Gastrocnemius medialis (tissue), 4 donors: ENCODE results near the gene CIT. TPM values are rescaled to one million over a fixed set of nuclear protein-coding genes. Genes with fewer than 3 reads are reported as not detected.

Experiments
- ATAC-seq, 2 donors: fragments of 150-250 bp; one replicate each; pipeline ENCODE4 v1.9.1; 2016
- DNase-seq, 2 donors: peaks; one replicate each; pipeline ENCODE4 v3.0.0-alpha.2; 2019
- H3K27ac ChIP-seq, 4 donors: fragments of 200-600 bp; sonication (generic); 1 replicate in 1 of 4; 2 replicates in 3 of 4; pipeline ENCODE4 v1.5.1; 2016 to 2018; ENCODE audit warnings: mild to moderate bottlenecking in 2 of 4, moderate library complexity in 1 of 4
- H3K27me3 ChIP-seq, 3 donors: fragments of 200-600 bp; sonication (generic) in 2 of 3; 1 replicate in 1 of 3; 2 replicates in 2 of 3; pipeline versions ENCODE4 v1.5.1 to v1.6.0; 2016 to 2019; ENCODE audit warnings: mild to moderate bottlenecking in 1 of 3, moderate library complexity in 1 of 3
- H3K36me3 ChIP-seq, 2 donors: fragments of 200-600 bp; sonication (generic) in 1 of 2; one replicate each; pipeline ENCODE4 v1.5.1; 2017 to 2018
- H3K4me1 ChIP-seq, 2 donors: fragments of 200-600 bp; sonication (generic) in 1 of 2; one replicate each; pipeline ENCODE4 v1.5.1; 2016 to 2017; ENCODE audit warnings: mild to moderate bottlenecking in 2 of 2
- H3K4me3 ChIP-seq, 4 donors: fragments of 200-600 bp; sonication (generic) in 3 of 4; 1 replicate in 1 of 4; 2 replicates in 3 of 4; pipeline ENCODE4 v1.5.1; 2016 to 2019; ENCODE audit warnings: mild to moderate bottlenecking in 2 of 4
- H3K9me3 ChIP-seq, 3 donors: fragments of 200-600 bp; sonication (generic) in 2 of 3; 1 replicate in 1 of 3; 2 replicates in 2 of 3; pipeline ENCODE4 v1.5.1; 2016 to 2019
- CTCF ChIP-seq, 5 experiments: fragments of 450-650 bp in 3 of 5; fragments of 200-600 bp in 2 of 5; sonication (generic) in 2 of 5; IDR thresholded peaks in 4 of 5; conservative IDR thresholded peaks in 1 of 5; 1 replicate in 4 of 5; 2 replicates in 1 of 5; pipeline ENCODE4 v1.5.1; 2016 to 2019; ENCODE audit warnings: antibody characterized with exemption in 5 of 5, mild to moderate bottlenecking in 3 of 5, moderate library complexity in 3 of 5
- POLR2A ChIP-seq, 2 donors: fragments of 450-650 bp; IDR thresholded peaks; one replicate each; pipeline ENCODE4 v1.6.1; 2017; ENCODE audit warnings: antibody characterized with exemption in 2 of 2, mild to moderate bottlenecking in 2 of 2, moderate library complexity in 2 of 2
- in situ Hi-C, 4 donors: fragments of 200-750 bp; cut with MboI; loops; one replicate each; pipeline versions ENCODE4 v1.15.0 to v1.8.0; 2017; ENCODE audit warnings: low sequenced_read_pairs in 4 of 4
- intact Hi-C: fragments of 100-400 bp; cut with DNase I; formaldehyde crosslinking; loops from one replicate; pipeline ENCODE4 v1.15.1; 2023; ENCODE audit warnings: low total_unique reads
- total RNA-seq, 4 donors: library from RNA; depleted of rRNA; stranded (reverse); fragments of >200 nt; gene quantifications; one replicate each; pipeline versions ENCODE4 v1.1.0 to v1.2.3, GENCODE V29; 2016

The CIT gene
- total RNA-seq, 4 donors from 2014 or later = 0.05 to 4.0 (median 1.5) TPM

- DNase-seq (no peak), ATAC-seq (no peak)
- no peak overlapping the region for H3K27ac ChIP-seq
- in situ Hi-C loops (no loop called here), intact Hi-C loops (no loop called here)
- TF ChIP-seq POLR2A (IDR thresholded peaks at IDR 0.05) = no peak
- no peak for TF ChIP-seq CTCF (IDR thresholded peaks at IDR 0.05 in 4 of 5, conservative IDR thresholded peaks at IDR 0.05 in 1 of 5)
- peaks cover 9 to 10% of the 10 kb centered on the region in 2 donors for H3K4me1 ChIP-seq
- no peak overlapping the region for H3K4me3 ChIP-seq
- H3K9me3 ChIP-seq = no peaks in the 10 kb centered on the region
- H3K27me3 ChIP-seq = no peaks in the 10 kb centered on the region
- H3K36me3 ChIP-seq = no peaks in the 10 kb centered on the region
Measured at GRCh38 chr12:119699199-119699760, 177.8 kb downstream of the CIT start.

DNA sequence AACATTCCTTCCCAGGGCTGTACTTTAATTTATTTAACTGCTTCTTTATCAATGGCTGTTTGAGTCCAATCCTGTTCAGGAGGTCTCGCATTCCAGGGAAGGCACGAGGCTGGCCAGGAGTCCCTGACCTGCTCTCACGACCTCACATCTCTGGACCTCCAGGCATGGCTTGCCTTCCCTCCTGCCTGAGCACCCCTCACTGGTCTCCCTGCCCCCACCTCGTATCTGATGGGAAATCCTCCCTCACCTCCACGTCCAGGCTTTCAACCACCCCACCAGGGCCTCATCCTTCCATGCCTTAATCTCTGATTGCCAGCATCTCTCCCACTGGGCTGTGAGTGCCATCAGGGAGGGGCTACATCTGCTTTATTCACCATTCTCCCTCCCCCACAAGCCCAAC, 180.2 kb downstream of the CIT start:
- no peak for TF ChIP-seq POLR2A (IDR thresholded peaks at IDR 0.05)
- TF ChIP-seq CTCF (IDR thresholded peaks at IDR 0.05 in 4 of 5, conservative IDR thresholded peaks at IDR 0.05 in 1 of 5) = no peak
- ATAC-seq (no peak), DNase-seq (no peak)
- intact Hi-C loops (no loop called here), in situ Hi-C loops (no loop called here)
- Histone ChIP-seq H3K4me3 (no peak overlapping the region), H3K36me3 (no peaks in the 10 kb centered on the region), H3K27me3 (no peaks in the 10 kb centered on the region), H3K27ac (no peak overlapping the region), H3K4me1 (no peaks in the 10 kb centered on the region), H3K9me3 (no peaks in the 10 kb centered on the region)

GRCh38 chr12:119695034-119695433, 182.1 kb downstream of the CIT start:
- H3K27me3 ChIP-seq = no peaks in the 10 kb centered on the region
- in situ Hi-C loops = no loop called here

GRCh38 chr12:119694111-119694510, 183.0 kb downstream of the CIT start:
- ATAC-seq = no peak
- Histone ChIP-seq H3K27ac (no peak overlapping the region), H3K4me3 (no peak overlapping the region), H3K27me3 (no peaks in the 10 kb centered on the region), H3K4me1 (no peaks in the 10 kb centered on the region), H3K9me3 (no peaks in the 10 kb centered on the region), H3K36me3 (no peaks in the 10 kb centered on the region)
- in situ Hi-C loops = no loop called here
- TF ChIP-seq CTCF (IDR thresholded peaks at IDR 0.05 in 4 of 5, conservative IDR thresholded peaks at IDR 0.05 in 1 of 5) (no peak), POLR2A (IDR thresholded peaks at IDR 0.05) (no peak)
- intact Hi-C loops = no loop called here
- DNase-seq = no peak

More at GRCh38 chr12:119695034-119695433, 182.1 kb downstream of the CIT start:
- TF ChIP-seq POLR2A (IDR thresholded peaks at IDR 0.05) (no peak), CTCF (IDR thresholded peaks at IDR 0.05 in 4 of 5, conservative IDR thresholded peaks at IDR 0.05 in 1 of 5) (peak in 3 of 5 experiments; percentile 20 to 34 (median 25))
- Histone ChIP-seq H3K4me1 (no peaks in the 10 kb centered on the region), H3K36me3 (no peaks in the 10 kb centered on the region), H3K4me3 (no peak overlapping the region), H3K27ac (no peak overlapping the region), H3K9me3 (no peaks in the 10 kb centered on the region)
- DNase-seq = no peak
- intact Hi-C loops = no loop called here
- ATAC-seq = no peak

DNA sequence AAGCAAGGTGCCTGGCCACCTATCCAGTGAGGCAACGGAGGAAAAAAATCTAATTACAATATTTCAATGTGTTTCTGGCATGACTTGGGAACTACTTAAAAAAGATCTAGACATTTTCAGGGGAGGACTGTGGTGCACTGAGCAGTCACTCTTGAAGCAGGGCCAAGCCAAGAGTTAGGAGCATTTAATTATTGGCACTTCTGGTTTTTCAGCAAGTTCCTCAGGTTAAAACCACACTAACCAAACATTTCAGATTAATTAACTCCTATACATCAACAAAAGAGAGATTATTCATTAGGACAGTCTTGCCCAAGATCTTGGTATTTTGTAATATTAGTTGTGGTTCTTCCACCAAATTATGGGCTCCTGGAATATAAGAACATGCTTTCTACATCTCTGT, 183.6 kb downstream of the CIT start:
- peak overlapping the region in 2 of 4 donors; percentile 21 to 49 for H3K27ac ChIP-seq
- no peak for ATAC-seq

More for the DNA sequence above, 183.6 kb downstream of the CIT start:
- Histone ChIP-seq H3K4me3 (no peak overlapping the region), H3K27me3 (no peaks in the 10 kb centered on the region), H3K36me3 (no peaks in the 10 kb centered on the region), H3K9me3 (no peaks in the 10 kb centered on the region), H3K4me1 (no peaks in the 10 kb centered on the region)
- intact Hi-C loops (no loop called here), in situ Hi-C loops (no loop called here)
- TF ChIP-seq CTCF (IDR thresholded peaks at IDR 0.05 in 4 of 5, conservative IDR thresholded peaks at IDR 0.05 in 1 of 5) (no peak), POLR2A (IDR thresholded peaks at IDR 0.05) (no peak)
- DNase-seq = no peak
